GM12878 (cell line): ENCODE measurements around the gene CHRM2.

Source experiments
- EP300 ChIP-seq, 2 experiments: fragments of 150-350 bp in 1 of 2; IDR thresholded peaks; 2 replicates each; pipeline ENCODE4 v1.6.1; 2011 to 2012; ENCODE audit warnings: low read depth in 2 of 2, low read length in 2 of 2, borderline replicate concordance in 1 of 2, improper control_type of control experiment in 1 of 2, inconsistent platforms in 1 of 2; ENCODE audit not compliant: control insufficient read depth in 1 of 2
- KDM1A ChIP-seq: fragments of 200-600 bp; sonication (generic); IDR thresholded peaks from 2 replicates; pipeline ENCODE4 v1.6.1; 2016; ENCODE audit warnings: borderline replicate concordance
- NFXL1 ChIP-seq: fragments of 450-650 bp; IDR thresholded peaks from 2 replicates; pipeline ENCODE4 v1.6.1; 2017; ENCODE audit warnings: antibody characterized with exemption, mild to moderate bottlenecking, borderline replicate concordance
- POLR2AphosphoS5 ChIP-seq: IDR thresholded peaks from 2 replicates; pipeline ENCODE4 v1.6.1; 2011; ENCODE audit warnings: mild to moderate bottlenecking, low read length, inconsistent platforms
- TBL1XR1 ChIP-seq: IDR thresholded peaks from 2 replicates; pipeline ENCODE4 v1.6.1; 2012; ENCODE audit warnings: low read depth, low read length, improper control_type of control experiment
- TCF7 ChIP-seq: IDR thresholded peaks from 2 replicates; pipeline ENCODE4 v1.6.1; 2014; ENCODE audit warnings: antibody characterized with exemption, borderline replicate concordance
- TF ChIP-seq, protein P1 (sequence below): IDR thresholded peaks from 2 replicates; pipeline ENCODE4 v1.6.1; 2011; ENCODE audit warnings: mild to moderate bottlenecking, low read depth, low read length, moderate library complexity; ENCODE audit not compliant: insufficient replicate concordance
- TF ChIP-seq, protein P2 (sequence below), 3 experiments: IDR thresholded peaks in 2 of 3; conservative IDR thresholded peaks in 1 of 3; 2 replicates each; pipeline ENCODE4 v1.5.1; 2011; ENCODE audit warnings: low read depth in 3 of 3, low read length in 3 of 3, mild to moderate bottlenecking in 3 of 3, control low read depth in 2 of 3, moderate library complexity in 2 of 3, inconsistent platforms in 1 of 3, mixed read lengths in 1 of 3; ENCODE audit not compliant: control insufficient read depth in 2 of 3, insufficient read depth in 1 of 3; ENCODE audit errors: extremely low read depth in 1 of 3
- TF ChIP-seq, protein P3 (sequence below): IDR thresholded peaks from 2 replicates; pipeline ENCODE4 v1.6.1; 2012; ENCODE audit warnings: low read depth, low read length, improper control_type of control experiment

DNA sequence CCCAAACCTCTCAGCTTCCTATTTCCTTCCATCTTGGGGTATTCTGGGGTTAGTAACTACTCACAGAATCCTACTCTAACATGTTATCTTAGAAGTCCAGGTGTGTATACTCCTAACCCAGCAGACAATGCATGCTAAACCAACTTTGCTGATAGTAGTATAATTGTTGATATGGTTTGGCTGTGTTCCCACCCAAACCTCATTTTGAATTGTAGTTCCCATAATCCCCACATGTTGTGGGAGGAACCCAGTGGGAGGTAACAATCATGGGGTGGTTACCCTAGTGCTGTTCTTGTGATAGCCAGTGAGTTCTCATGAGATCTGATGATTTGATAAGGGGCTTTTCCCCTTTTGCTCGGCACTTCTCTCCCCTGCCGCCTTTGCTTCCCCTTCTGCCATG is 135.1 kb downstream of the CHRM2 start:
- TF ChIP-seq EP300 (IDR thresholded peaks at IDR 0.05; ENCODE audit: borderline replicate concordance in 1 of 2, control insufficient read depth in 1 of 2, low read depth in 2 of 2, low read length in 2 of 2) (no peak), NFXL1 (no peak), POLR2AphosphoS5 (no peak), TBL1XR1 (no peak), KDM1A (no peak), TCF7 (no peak)
- TF ChIP-seq, protein P1, sequence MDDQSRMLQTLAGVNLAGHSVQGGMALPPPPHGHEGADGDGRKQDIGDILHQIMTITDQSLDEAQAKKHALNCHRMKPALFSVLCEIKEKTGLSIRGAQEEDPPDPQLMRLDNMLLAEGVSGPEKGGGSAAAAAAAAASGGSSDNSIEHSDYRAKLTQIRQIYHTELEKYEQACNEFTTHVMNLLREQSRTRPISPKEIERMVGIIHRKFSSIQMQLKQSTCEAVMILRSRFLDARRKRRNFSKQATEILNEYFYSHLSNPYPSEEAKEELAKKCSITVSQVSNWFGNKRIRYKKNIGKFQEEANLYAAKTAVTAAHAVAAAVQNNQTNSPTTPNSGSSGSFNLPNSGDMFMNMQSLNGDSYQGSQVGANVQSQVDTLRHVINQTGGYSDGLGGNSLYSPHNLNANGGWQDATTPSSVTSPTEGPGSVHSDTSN: no peak
- TF ChIP-seq, protein P2, sequence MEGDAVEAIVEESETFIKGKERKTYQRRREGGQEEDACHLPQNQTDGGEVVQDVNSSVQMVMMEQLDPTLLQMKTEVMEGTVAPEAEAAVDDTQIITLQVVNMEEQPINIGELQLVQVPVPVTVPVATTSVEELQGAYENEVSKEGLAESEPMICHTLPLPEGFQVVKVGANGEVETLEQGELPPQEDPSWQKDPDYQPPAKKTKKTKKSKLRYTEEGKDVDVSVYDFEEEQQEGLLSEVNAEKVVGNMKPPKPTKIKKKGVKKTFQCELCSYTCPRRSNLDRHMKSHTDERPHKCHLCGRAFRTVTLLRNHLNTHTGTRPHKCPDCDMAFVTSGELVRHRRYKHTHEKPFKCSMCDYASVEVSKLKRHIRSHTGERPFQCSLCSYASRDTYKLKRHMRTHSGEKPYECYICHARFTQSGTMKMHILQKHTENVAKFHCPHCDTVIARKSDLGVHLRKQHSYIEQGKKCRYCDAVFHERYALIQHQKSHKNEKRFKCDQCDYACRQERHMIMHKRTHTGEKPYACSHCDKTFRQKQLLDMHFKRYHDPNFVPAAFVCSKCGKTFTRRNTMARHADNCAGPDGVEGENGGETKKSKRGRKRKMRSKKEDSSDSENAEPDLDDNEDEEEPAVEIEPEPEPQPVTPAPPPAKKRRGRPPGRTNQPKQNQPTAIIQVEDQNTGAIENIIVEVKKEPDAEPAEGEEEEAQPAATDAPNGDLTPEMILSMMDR (IDR thresholded peaks at IDR 0.05 in 2 of 3, conservative IDR thresholded peaks at IDR 0.05 in 1 of 3; ENCODE audit: control insufficient read depth in 2 of 3, extremely low read depth in 1 of 3, insufficient read depth in 1 of 3, low read depth in 3 of 3, low read length in 3 of 3): no peak
- TF ChIP-seq, protein P3, sequence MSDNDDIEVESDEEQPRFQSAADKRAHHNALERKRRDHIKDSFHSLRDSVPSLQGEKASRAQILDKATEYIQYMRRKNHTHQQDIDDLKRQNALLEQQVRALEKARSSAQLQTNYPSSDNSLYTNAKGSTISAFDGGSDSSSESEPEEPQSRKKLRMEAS: no peak
